Stimulated activated CD4-positive, alpha-beta T cell treated with anti-CD3 and anti-CD28 coated beads, Interleukin-15, amount 100 ng/mL, for 48 hours (primary cell): ENCODE data around the gene KIF19.
"Not testable (repeated sequence)": the region's sequence is repeated elsewhere in the genome, so short reads cannot be mapped to it uniquely, and the experiment has no call there.

Source experiments
- DNase-seq, 2 donors: peaks; one replicate each; pipeline ENCODE4 v3.0.0-alpha.2; 2020; ENCODE audit warnings: low read depth in 2 of 2

Gene KIF19

GRCh38 chr17:74387365-74388218 lies 61.6 kb downstream of the KIF19 start:
- no peak for DNase-seq

- no peak for DNase-seq
Measured at GRCh38 chr17:74389084-74389753, 63.2 kb downstream of the KIF19 start.

GRCh38 chr17:74389937-74390679 lies 64.1 kb downstream of the KIF19 start:
- no peak for DNase-seq

GRCh38 chr17:74390680-74391653 lies 64.9 kb downstream of the KIF19 start:
- no peak for DNase-seq

- no peak for DNase-seq
Measured at GRCh38 chr17:74391771-74392170, 65.7 kb downstream of the KIF19 start.

- DNase-seq, result no peak
Measured at GRCh38 chr17:74392848-74393247, 66.8 kb downstream of the KIF19 start.

GRCh38 chr17:74393346-74393942 lies 67.4 kb downstream of the KIF19 start:
- DNase-seq, result no peak

- DNase-seq, result no peak
Measured at GRCh38 chr17:74394275-74394950, 68.4 kb downstream of the KIF19 start.

GRCh38 chr17:74394977-74395376 lies 69.0 kb downstream of the KIF19 start:
- DNase-seq, result no peak

- DNase-seq, result no peak
Measured at GRCh38 chr17:74396567-74396966, 70.5 kb downstream of the KIF19 start.

GRCh38 chr17:74402048-74402447 lies 76.0 kb downstream of the KIF19 start:
- no peak for DNase-seq

- DNase-seq, result no peak
Measured at GRCh38 chr17:74403512-74404137, 77.6 kb downstream of the KIF19 start.

- DNase-seq, result no peak
Measured at GRCh38 chr17:74404218-74404617, 78.2 kb downstream of the KIF19 start.

- DNase-seq, result no peak
Measured at GRCh38 chr17:74404789-74405188, 78.8 kb downstream of the KIF19 start.

GRCh38 chr17:74405311-74405710 lies 79.3 kb downstream of the KIF19 start:
- not testable (repeated sequence) for DNase-seq
